ENCODE data around the gene ECI1.

ECI1 gene

GRCh38 chr16:2194166-2194834 lies 57.1 kb downstream of the ECI1 start:
- no peak for DNase-seq

- no peak for DNase-seq
Measured at GRCh38 chr16:2191446-2191706, 60.0 kb downstream of the ECI1 start.

DNA sequence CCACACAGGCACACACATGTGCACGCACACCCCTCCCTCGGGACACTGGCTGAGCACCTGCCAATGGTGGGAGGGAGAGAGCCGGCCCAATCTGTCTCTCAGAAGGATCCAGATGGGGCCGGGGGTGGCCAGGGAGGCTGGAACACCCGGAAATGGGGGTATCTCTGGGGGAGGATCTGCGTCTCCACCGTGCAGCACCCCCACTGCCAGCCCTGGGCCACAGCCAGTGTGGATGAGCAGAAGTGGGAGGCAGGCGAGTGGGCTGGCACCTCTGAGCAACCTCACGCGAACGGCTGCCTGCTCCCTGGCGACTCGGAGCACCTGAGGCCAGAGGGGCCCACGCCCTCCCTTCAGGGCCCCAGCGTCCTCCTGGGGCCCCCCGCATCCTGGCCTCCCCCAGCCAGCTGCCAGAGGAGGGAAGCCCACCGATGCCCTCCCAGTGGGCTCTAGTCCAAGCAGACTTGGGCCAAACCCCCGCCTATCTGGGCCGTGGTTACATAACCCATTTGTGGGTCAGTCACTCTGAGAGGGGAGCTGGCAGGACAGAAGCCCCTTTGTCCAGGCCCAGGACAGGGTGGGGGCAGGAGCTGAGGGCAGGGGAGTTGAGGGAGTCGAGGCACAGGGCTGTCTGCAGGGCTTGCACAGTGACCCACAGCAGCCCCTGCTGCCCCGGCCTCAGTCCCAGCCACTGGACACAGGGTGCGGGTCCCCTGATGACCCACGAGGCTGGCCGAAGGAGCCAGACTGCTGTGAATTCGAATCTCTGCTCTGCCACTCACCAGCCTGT lies 60.5 kb downstream of the ECI1 start:
- DNase-seq: no peak

DNA sequence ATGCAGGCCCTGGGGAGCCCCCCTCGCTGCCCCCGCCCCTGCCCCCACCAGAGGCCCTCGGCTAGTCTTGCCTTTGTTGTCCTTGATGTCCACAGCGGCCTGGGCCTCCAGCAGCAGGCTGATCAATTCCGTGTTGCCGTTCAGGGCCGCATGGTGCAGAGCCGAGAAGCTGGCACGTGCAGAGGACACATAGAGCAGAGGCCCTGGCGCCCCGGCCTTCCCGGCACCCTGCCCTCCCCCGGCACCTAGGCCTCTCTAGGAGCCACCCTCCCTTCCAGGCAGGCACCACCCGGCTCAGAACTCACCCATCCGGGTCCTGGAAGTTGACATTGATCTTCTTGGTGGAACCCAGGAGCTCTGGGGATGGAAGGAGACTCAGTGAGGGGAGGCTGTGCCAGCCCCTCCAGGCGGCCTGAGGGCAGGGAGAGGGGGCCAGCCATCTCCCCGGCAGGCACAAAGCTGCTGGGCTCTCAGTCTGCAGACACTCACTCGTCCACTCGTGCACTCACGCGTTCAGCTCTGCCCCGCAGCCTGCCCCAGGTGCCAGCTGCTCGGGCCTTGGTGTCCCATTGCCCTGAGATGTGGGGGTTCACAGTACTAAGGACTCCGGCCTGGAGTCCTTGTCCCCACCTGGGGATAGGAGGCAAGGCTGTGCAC lies 61.3 kb downstream of the ECI1 start:
- DNase-seq: no peak

Measured in DMS153 (cell line).